ENCODE data around the gene CPEB1.

Gene CPEB1

GRCh38 chr15:82647045-82647834 lies at the start of gene CPEB1:
Gene CPEB1 (minus strand): TSS chr15:82647363. CDS start chr15:82628459, 18,904 bp downstream.
- peak within 1 kb of the TSS; percentile 26 to 52 (median 34) for H3K4me3 ChIP-seq
- peak within 1 kb of the TSS in 6 of 21 experiments; percentile 8 to 76 (median 26) for H3K27ac ChIP-seq

- no peak overlapping the region for H3K4me3 ChIP-seq
- H3K27ac ChIP-seq: no peak overlapping the region
Measured at GRCh38 chr15:82692171-82692570, 45.0 kb upstream of the CPEB1 start.

DNA sequence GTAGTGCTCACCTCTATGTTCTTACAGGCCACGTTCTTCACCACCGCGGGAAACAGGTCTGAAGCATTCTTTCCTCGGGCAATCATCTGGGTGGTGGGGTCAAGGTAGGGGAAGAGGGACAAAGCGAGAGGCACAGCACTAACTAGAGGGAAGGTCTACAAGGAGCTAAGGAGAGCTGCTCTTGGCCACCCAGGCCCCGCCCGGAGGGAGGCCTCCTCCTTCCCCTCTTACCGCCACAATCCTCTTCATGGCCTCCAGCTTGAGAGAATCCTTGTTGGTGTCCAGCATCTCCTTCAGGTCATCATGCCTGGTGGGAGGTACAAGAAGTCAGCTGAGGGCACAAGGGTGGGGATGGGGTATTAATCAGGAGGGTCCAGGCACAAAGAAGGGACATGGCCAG lies 42.0 kb upstream of the CPEB1 start:
- Histone ChIP-seq H3K27ac (no peak overlapping the region), H3K4me3 (no peak overlapping the region)

- H3K4me3 ChIP-seq: no peak overlapping the region
- H3K27ac ChIP-seq: no peak overlapping the region
Measured at GRCh38 chr15:82688691-82689090, 41.5 kb upstream of the CPEB1 start.

DNA sequence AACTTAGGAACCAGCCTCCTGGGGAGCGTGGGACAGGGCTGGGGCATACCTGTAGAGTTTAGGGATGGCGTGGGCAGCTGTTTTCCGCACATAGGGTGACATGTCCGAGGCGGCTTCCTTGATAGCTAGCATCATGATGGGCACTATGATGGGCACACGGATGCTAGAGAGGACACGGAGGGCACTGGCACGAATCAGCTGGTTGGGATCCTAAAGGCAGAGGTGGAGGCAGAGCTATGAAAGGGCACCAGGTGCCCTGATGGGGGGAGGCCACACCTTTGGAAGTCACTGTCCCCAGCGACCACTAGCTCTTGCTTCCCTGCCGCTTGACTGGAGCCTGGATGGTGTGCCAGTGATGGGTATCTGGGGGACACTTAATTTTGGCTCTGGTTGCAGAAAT lies 34.2 kb upstream of the CPEB1 start:
- H3K4me3 ChIP-seq: no peak overlapping the region

DNA sequence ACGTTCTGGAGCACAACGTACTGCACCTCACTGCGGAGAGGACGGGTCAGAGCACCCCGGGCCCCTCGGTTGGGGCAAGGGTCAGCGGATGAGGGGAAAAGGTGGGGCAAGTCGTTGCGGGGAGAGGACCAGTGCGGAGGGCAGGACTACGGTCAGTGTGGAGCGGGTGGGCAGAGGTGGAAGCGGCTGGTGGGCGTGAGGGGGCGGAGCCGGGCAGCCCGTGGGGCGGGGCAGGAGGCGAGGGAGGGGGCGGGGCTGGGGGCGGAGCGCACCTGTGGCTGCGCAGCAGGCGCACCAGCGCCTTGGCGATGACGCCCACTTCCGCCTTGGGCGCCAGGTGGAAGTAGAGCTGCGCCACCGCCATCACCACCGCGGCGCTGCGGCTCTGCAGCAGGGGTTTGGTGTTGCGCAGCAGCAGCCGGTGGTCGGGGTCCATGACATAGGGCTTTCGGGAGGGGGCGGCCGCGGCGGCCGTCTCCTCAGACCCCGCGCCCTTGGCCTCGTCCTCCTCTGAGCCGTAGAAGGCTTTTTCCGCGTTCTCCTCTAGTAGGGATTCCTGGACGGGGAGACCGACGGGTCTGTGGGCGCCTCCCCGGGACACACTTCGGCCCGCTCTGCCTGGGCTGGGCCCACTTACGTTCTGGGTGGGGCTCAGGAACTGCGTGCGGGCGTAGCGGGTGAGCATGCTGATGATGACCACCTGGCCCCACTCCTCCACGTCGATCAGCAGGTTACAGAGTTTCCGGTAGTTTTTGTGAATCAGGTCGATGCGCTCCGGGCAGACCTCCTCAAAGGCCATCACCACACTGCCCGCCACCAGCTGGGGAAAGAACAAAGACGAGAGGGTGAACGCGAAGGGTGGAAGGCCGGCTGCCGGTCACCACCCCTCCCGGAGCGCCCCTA lies 33.3 kb upstream of the CPEB1 start:
- H3K27ac ChIP-seq: peak overlapping the region in 8 of 21 experiments; percentile 6 to 84 (median 52)
- peak overlapping the region; percentile 38 to 58 (median 41) for H3K4me3 ChIP-seq

More for the DNA sequence above, 34.2 kb upstream of the CPEB1 start:
- no peak overlapping the region for H3K27ac ChIP-seq

- no peak overlapping the region for H3K27ac ChIP-seq
Measured at GRCh38 chr15:82679626-82680199, 32.5 kb upstream of the CPEB1 start.

GRCh38 chr15:82677720-82678323 lies 30.7 kb upstream of the CPEB1 start:
- no peak overlapping the region for H3K27ac ChIP-seq

More at GRCh38 chr15:82679626-82680199, 32.5 kb upstream of the CPEB1 start:
- H3K4me3 ChIP-seq: peak overlapping the region; percentile 38 to 58 (median 41)

GRCh38 chr15:82674873-82675272 lies 27.7 kb upstream of the CPEB1 start:
- Histone ChIP-seq H3K27ac (no peak overlapping the region), H3K4me3 (no peak overlapping the region)

More at GRCh38 chr15:82677720-82678323, 30.7 kb upstream of the CPEB1 start:
- H3K4me3 ChIP-seq: no peak overlapping the region

GRCh38 chr15:82670699-82671098 lies 23.5 kb upstream of the CPEB1 start:
- Histone ChIP-seq H3K4me3 (no peak overlapping the region), H3K27ac (no peak overlapping the region)

DNA sequence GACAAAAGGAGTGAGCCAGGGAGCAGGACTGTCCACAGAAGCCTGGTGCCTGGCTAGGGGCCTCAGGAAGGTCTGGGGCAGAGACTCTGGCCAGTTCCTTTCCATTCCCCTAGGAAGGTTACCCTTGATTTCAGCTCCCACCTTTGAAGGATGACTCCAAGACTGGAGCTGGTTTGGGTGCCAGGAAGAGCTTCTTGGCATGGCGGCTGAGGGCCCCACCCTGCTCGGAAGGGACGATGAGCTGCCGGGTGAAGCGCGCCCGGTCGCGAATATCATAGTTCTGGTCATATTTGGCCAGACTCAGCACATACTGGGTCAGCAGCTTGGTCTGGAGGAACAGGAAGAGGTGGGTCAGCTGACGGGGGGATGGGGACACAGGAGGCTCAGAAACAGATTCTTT lies 19.4 kb upstream of the CPEB1 start:
- H3K27ac ChIP-seq: no peak overlapping the region
- H3K4me3 ChIP-seq: no peak overlapping the region

- H3K4me3 ChIP-seq: no peak overlapping the region
- no peak overlapping the region for H3K27ac ChIP-seq
Measured at GRCh38 chr15:82664021-82664420, 16.9 kb upstream of the CPEB1 start.

DNA sequence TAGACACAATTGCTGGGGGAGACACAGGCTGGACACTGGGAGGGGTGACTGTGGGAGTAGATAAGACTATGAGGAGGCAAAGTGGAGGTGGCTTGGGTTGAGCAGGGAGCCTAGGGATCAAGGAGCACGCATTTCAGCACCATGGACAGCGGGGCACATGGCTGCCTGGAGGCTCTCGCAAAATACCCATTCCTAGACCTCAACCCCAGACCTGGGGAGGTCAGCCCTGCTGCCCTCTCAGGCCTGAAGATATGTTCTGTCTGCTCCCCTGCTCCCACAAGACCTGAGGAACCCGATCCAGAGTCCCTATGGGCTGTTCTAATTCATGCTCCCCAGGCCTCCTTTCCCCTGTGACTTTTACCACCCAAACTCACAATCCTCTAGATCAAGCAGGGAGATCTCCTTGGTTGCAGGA lies 16.0 kb upstream of the CPEB1 start:
- Histone ChIP-seq H3K4me3 (no peak overlapping the region), H3K27ac (no peak overlapping the region)

DNA sequence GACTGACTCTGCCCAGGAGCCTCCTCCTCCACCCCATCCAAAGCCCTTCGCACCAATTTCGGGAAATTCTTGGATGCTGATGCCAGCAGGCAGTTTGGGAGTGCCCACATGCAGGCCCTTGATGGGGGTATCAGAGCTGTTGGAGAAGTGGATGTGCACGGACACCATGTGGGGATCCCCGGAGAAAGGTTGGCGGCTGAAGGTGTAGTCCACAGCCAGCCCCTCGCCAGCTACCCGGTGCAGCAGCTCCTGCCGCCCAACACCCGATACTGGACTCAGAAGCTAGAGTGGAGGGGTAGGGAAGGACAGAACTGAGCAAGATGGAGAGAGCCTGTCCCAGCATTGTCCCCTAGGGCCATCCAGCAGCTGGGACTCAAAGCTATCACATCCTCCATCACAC lies 15.5 kb upstream of the CPEB1 start:
- no peak overlapping the region for H3K27ac ChIP-seq
- H3K4me3 ChIP-seq: no peak overlapping the region

GRCh38 chr15:82660378-82660777 lies 13.2 kb upstream of the CPEB1 start:
- no peak overlapping the region for H3K4me3 ChIP-seq

GRCh38 chr15:82656641-82657266 lies 9.6 kb upstream of the CPEB1 start:
- H3K27ac ChIP-seq: no peak overlapping the region
- H3K4me3 ChIP-seq: no peak overlapping the region

More at GRCh38 chr15:82660378-82660777, 13.2 kb upstream of the CPEB1 start:
- no peak overlapping the region for H3K27ac ChIP-seq

- no peak overlapping the region for H3K27ac ChIP-seq
- no peak overlapping the region for H3K4me3 ChIP-seq
Measured at GRCh38 chr15:82655606-82656005, 8.4 kb upstream of the CPEB1 start.

DNA sequence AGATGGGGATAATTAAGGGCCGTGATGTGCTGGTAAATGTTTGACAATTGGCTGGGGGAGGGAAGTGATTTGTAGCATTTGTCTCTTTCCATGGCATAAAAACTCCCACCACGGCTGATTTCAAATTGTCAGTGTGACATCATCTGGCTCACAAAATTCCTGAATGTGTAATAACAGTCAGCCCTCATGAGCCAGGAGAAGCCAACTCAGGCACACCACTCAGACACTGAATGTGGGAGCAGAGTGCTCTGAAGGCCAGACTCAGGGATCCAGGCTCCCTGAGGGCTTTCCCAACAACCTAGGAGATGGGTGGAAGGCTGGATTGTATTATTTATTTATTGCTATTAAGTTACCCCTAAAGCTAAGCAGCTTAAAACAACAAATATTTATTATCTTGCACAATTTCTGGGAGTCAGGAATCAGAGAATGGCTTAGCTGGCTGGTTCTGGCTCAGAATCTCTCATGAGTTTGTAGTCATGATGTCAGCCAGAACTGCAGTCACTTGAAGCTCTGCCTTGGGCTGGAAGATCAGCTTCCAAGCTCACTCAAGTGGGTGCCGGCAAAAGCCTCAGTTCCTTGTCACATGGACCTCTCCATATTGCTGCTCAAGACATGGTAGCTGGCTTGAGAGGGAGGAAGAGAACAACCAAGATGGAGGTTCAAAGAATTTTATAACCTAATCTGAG lies 6.5 kb upstream of the CPEB1 start:
- Histone ChIP-seq H3K27ac (no peak overlapping the region), H3K4me3 (no peak overlapping the region)

GRCh38 chr15:82651708-82652107 lies 4.5 kb upstream of the CPEB1 start:
- Histone ChIP-seq H3K4me3 (no peak overlapping the region), H3K27ac (no peak overlapping the region)

Measured in skin epidermis (tissue), 12 donors.